Measurements from ENCODE around the gene CAMK1G. TPM values are rescaled to one million over a fixed set of nuclear protein-coding genes. Genes with fewer than 3 reads are reported as not detected.

Gene CAMK1G
- total and polyA plus RNA-seq, 2 donors (not counting 1 experiment from before 2014, with no cell fraction given) = not detected

- Histone ChIP-seq H3K4me1 (ENCODE audit: control insufficient read depth in 2 of 2, insufficient read depth in 2 of 2, low read length in 2 of 2) (no peaks in the 10 kb centered on the region), H3K27me3 (replicated peaks in 1 of 4; ENCODE audit: control extremely low read depth in 1 of 4, control insufficient read depth in 3 of 4, insufficient read depth in 4 of 4, low read length in 3 of 4) (peaks cover 0 to 4% (median 0%) of the 10 kb centered on the region in 4 experiments), H3K36me3 (replicated peaks in 1 of 2; ENCODE audit: control extremely low read depth in 1 of 2, control insufficient read depth in 1 of 2, extremely low read depth in 1 of 2, insufficient read depth in 2 of 2, low read length in 1 of 2) (no peaks in the 10 kb centered on the region), H3K9me3 (ENCODE audit: control extremely low read depth in 1 of 3, control insufficient read depth in 2 of 3, insufficient read depth in 1 of 3, low read length in 2 of 3) (no peaks in the 10 kb centered on the region), H3K9ac (ENCODE audit: low read length) (no peak overlapping the region), H3K79me2 (ENCODE audit: control insufficient read depth, insufficient read depth, low read length) (no peaks in the 10 kb centered on the region), H4K20me1 (ENCODE audit: control insufficient read depth, insufficient read depth, low read length, poor library complexity, severe bottlenecking) (no peaks in the 10 kb centered on the region), H3K4me3 (ENCODE audit: control extremely low read depth in 1 of 5, extremely low read depth in 1 of 5, insufficient read depth in 1 of 5, low read depth in 2 of 5, low read length in 4 of 5) (no peak overlapping the region), H3K4me2 (replicated peaks; ENCODE audit: low read depth, low read length, poor library complexity, severe bottlenecking) (no peak overlapping the region), H2AFZ (ENCODE audit: insufficient read depth, low read depth, low read length, poor library complexity, severe bottlenecking) (no peak overlapping the region), H3K27ac (ENCODE audit: low read length in 2 of 2) (no peak overlapping the region)
- no peaks in the 10 kb centered on the region for H3K4me1 Mint-ChIP-seq
- ChIA-PET CTCF (interaction anchor here (1.0 to 5.8 kb wide), 10 partner anchors 11 to 251 kb away, joined by 3 to 31 read pairs (median 5); partner anchors contain the start of genes LAMB3 and UTP25), POLR2A (no interaction called here)
- intact Hi-C loops (cut with micrococcal nuclease) = loop anchor here (1.0 kb wide), 1 partner anchor 50 kb away; no protein-coding TSS in a partner anchor
- ATAC-seq (ENCODE audit: low read depth) (no peak), DNase-seq (no peak)
- H3K4me3 Mint-ChIP-seq = no peak overlapping the region
- H3K9me3 Mint-ChIP-seq (ENCODE audit: insufficient read depth) = no peaks in the 10 kb centered on the region
- TF ChIP-seq CTCF (IDR thresholded peaks at IDR 0.05) (no peak), EZH2 (IDR thresholded peaks at IDR 0.05; ENCODE audit: borderline replicate concordance, insufficient read depth, low read depth, low read length, poor library complexity, severe bottlenecking) (no peak)
- no CpG with 5 or more reads among the region's 3 CpGs for WGBS (ENCODE audit: insufficient coverage)
- H3K27me3 Mint-ChIP-seq = peaks cover 27% of the 10 kb centered on the region
- no peak overlapping the region for H3K27ac Mint-ChIP-seq
Measured at GRCh38 chr1:209577346-209577745, 6.2 kb upstream of the CAMK1G start.

- Histone ChIP-seq H3K9me3 (ENCODE audit: control extremely low read depth in 1 of 3, control insufficient read depth in 2 of 3, insufficient read depth in 1 of 3, low read length in 2 of 3) (no peaks in the 10 kb centered on the region), H4K20me1 (ENCODE audit: control insufficient read depth, insufficient read depth, low read length, poor library complexity, severe bottlenecking) (no peaks in the 10 kb centered on the region), H3K79me2 (ENCODE audit: control insufficient read depth, insufficient read depth, low read length) (no peaks in the 10 kb centered on the region), H3K4me1 (ENCODE audit: control insufficient read depth in 2 of 2, insufficient read depth in 2 of 2, low read length in 2 of 2) (no peaks in the 10 kb centered on the region), H3K4me2 (replicated peaks; ENCODE audit: low read depth, low read length, poor library complexity, severe bottlenecking) (no peak overlapping the region), H3K4me3 (ENCODE audit: control extremely low read depth in 1 of 5, extremely low read depth in 1 of 5, insufficient read depth in 1 of 5, low read depth in 2 of 5, low read length in 4 of 5) (no peak overlapping the region), H3K9ac (ENCODE audit: low read length) (no peak overlapping the region), H3K36me3 (replicated peaks in 1 of 2; ENCODE audit: control extremely low read depth in 1 of 2, control insufficient read depth in 1 of 2, extremely low read depth in 1 of 2, insufficient read depth in 2 of 2, low read length in 1 of 2) (no peaks in the 10 kb centered on the region), H3K27ac (ENCODE audit: low read length in 2 of 2) (no peak overlapping the region), H2AFZ (ENCODE audit: insufficient read depth, low read depth, low read length, poor library complexity, severe bottlenecking) (no peak overlapping the region), H3K27me3 (replicated peaks in 1 of 4; ENCODE audit: control extremely low read depth in 1 of 4, control insufficient read depth in 3 of 4, insufficient read depth in 4 of 4, low read length in 3 of 4) (peaks cover 0 to 17% (median 11%) of the 10 kb centered on the region in 4 experiments)
- peaks cover 10% of the 10 kb centered on the region for H3K27me3 Mint-ChIP-seq
- CTCF ChIA-PET = interaction anchor here (1.3 to 2.6 kb wide), 3 partner anchors 8 to 49 kb away, joined by 3 to 9 read pairs (median 3); no protein-coding TSS in a partner anchor
- intact Hi-C loops (cut with micrococcal nuclease) = no loop called here
- POLR2A ChIA-PET = no interaction called here
- ATAC-seq (ENCODE audit: low read depth) (no peak), DNase-seq (no peak)
- H3K4me3 Mint-ChIP-seq = no peak overlapping the region
- WGBS (ENCODE audit: insufficient coverage) = no CpG with 5 or more reads among the region's 2 CpGs
- no peaks in the 10 kb centered on the region for H3K9me3 Mint-ChIP-seq (ENCODE audit: insufficient read depth)
- no peaks in the 10 kb centered on the region for H3K4me1 Mint-ChIP-seq
- H3K27ac Mint-ChIP-seq = no peak overlapping the region
- no peak for TF ChIP-seq EZH2 (IDR thresholded peaks at IDR 0.05; ENCODE audit: borderline replicate concordance, insufficient read depth, low read depth, low read length, poor library complexity, severe bottlenecking)
- no peak for TF ChIP-seq CTCF (IDR thresholded peaks at IDR 0.05)
Measured at GRCh38 chr1:209580577-209580976, 2.9 kb upstream of the CAMK1G start.
